ENCODE results near the gene DMXL1. TPM values are rescaled to one million over a fixed set of nuclear protein-coding genes. Genes with fewer than 3 reads are reported as not detected.

Gene DMXL1
- total RNA-seq, result 10 to 100 TPM; 47.8 to 51.8 TPM
- polyA plus RNA-seq (2013, experiment 1 of 2), result 18.4 TPM
- polyA plus RNA-seq (2013, experiment 2 of 2), result 16.8 TPM
- long read RNA-seq, experiment 1, partial matches to known transcripts, result 3 of 13 reads
- long read RNA-seq, experiment 1, other reads (novel, unspliced or antisense), result 10 of 13 reads
- long read RNA-seq, experiment 2, full-length matches to known transcripts, result 3 of 38 reads
- long read RNA-seq, experiment 2, partial matches to known transcripts, result 26 of 38 reads
- long read RNA-seq, experiment 2, other reads (novel, unspliced or antisense), result 9 of 38 reads
- long read RNA-seq, experiment 3, partial matches to known transcripts, result 10 of 14 reads
- long read RNA-seq, experiment 3, other reads (novel, unspliced or antisense), result 4 of 14 reads
- long read RNA-seq, experiment 4, partial matches to known transcripts, result 1 of 4 reads
- long read RNA-seq, experiment 4, other reads (novel, unspliced or antisense), result 0 of 4 reads

- Histone ChIP-seq H3K27ac (ENCODE audit: low read depth, low read length) (peak within 1 kb of the TSS; percentile 67), H3K9me3 (ENCODE audit: control insufficient read depth, low read length) (no peaks in the 10 kb centered on the region), H3K4me3 (ENCODE audit: low read length) (peak within 1 kb of the TSS; percentile 100), H3K9ac (ENCODE audit: extremely low read depth, low read length, poor library complexity, severe bottlenecking) (peak within 1 kb of the TSS; percentile 91), H3K36me3 (ENCODE audit: control insufficient read depth, insufficient read depth, low read length) (no peaks in the 10 kb centered on the region), H3K27me3 (ENCODE audit: control insufficient read depth, insufficient read depth, low read length, poor library complexity, severe bottlenecking) (no peaks in the 10 kb centered on the region), H3K4me1 (ENCODE audit: control insufficient read depth, insufficient read depth, low read length) (no peaks in the 10 kb centered on the region)
- TF ChIP-seq CTCF (conservative IDR thresholded peaks at IDR 0.05), result no peak
- 0% methylated on average over 9 to 68 of the region's 68 CpGs for WGBS, 2 experiments (ENCODE audit: insufficient coverage in 1 of 2, insufficient read length in 1 of 2)
- H3K27me3 Mint-ChIP-seq (ENCODE audit: insufficient read depth), result no peaks in the 10 kb centered on the region
- DNase-seq, result peak; percentile 99
- H3K27ac Mint-ChIP-seq, result peak within 1 kb of the TSS; percentile 93
- no peaks in the 10 kb centered on the region for H3K36me3 Mint-ChIP-seq (ENCODE audit: low read depth)
- H3K9me3 Mint-ChIP-seq, result no peaks in the 10 kb centered on the region
- H3K4me3 Mint-ChIP-seq, result peak within 1 kb of the TSS; percentile 75
- peaks cover 23% of the 10 kb centered on the region for H3K4me1 Mint-ChIP-seq
Observed at GRCh38 chr5:119070828-119071560, at the start of gene DMXL1. TSS of gene DMXL1 (plus strand) at chr5:119071087. CDS start at chr5:119071570, 483 bp downstream.

- Histone ChIP-seq H3K36me3 (ENCODE audit: control insufficient read depth, insufficient read depth, low read length) (no peaks in the 10 kb centered on the region), H3K27ac (ENCODE audit: low read depth, low read length) (no peak overlapping the region), H3K4me3 (ENCODE audit: low read length) (no peak overlapping the region), H3K27me3 (ENCODE audit: control insufficient read depth, insufficient read depth, low read length, poor library complexity, severe bottlenecking) (no peaks in the 10 kb centered on the region), H3K9ac (ENCODE audit: extremely low read depth, low read length, poor library complexity, severe bottlenecking) (no peak overlapping the region), H3K9me3 (ENCODE audit: control insufficient read depth, low read length) (no peaks in the 10 kb centered on the region), H3K4me1 (ENCODE audit: control insufficient read depth, insufficient read depth, low read length) (no peaks in the 10 kb centered on the region)
- no peak for DNase-seq
- no peak overlapping the region for H3K27ac Mint-ChIP-seq
- H3K4me3 Mint-ChIP-seq, result no peak overlapping the region
- no peaks in the 10 kb centered on the region for H3K27me3 Mint-ChIP-seq (ENCODE audit: insufficient read depth)
- no peaks in the 10 kb centered on the region for H3K36me3 Mint-ChIP-seq (ENCODE audit: low read depth)
- 90 to 92% methylated on average over 2 to 3 of the region's 3 CpGs for WGBS, 2 experiments (ENCODE audit: insufficient coverage in 1 of 2, insufficient read length in 1 of 2)
- TF ChIP-seq CTCF (conservative IDR thresholded peaks at IDR 0.05), result no peak
- peaks cover 3% of the 10 kb centered on the region for H3K4me1 Mint-ChIP-seq
- peaks cover 15% of the 10 kb centered on the region for H3K9me3 Mint-ChIP-seq
Observed at GRCh38 chr5:119021149-119021732, 49.6 kb upstream of the DMXL1 start.

GRCh38 chr5:119022017-119022745, 48.7 kb upstream of the DMXL1 start:
- Histone ChIP-seq H3K4me3 (ENCODE audit: low read length) (no peak overlapping the region), H3K9ac (ENCODE audit: extremely low read depth, low read length, poor library complexity, severe bottlenecking) (no peak overlapping the region), H3K4me1 (ENCODE audit: control insufficient read depth, insufficient read depth, low read length) (no peaks in the 10 kb centered on the region), H3K27ac (ENCODE audit: low read depth, low read length) (no peak overlapping the region), H3K27me3 (ENCODE audit: control insufficient read depth, insufficient read depth, low read length, poor library complexity, severe bottlenecking) (no peaks in the 10 kb centered on the region), H3K36me3 (ENCODE audit: control insufficient read depth, insufficient read depth, low read length) (no peaks in the 10 kb centered on the region), H3K9me3 (ENCODE audit: control insufficient read depth, low read length) (no peaks in the 10 kb centered on the region)
- Mint-ChIP-seq H3K27ac (no peak overlapping the region), H3K4me3 (no peak overlapping the region), H3K9me3 (peaks cover 15% of the 10 kb centered on the region), H3K36me3 (ENCODE audit: low read depth) (no peaks in the 10 kb centered on the region), H3K27me3 (ENCODE audit: insufficient read depth) (no peaks in the 10 kb centered on the region), H3K4me1 (peaks cover 3% of the 10 kb centered on the region)
- no peak for DNase-seq
- 76 to 89% methylated on average over 4 to 5 of the region's 5 CpGs for WGBS, 2 experiments (ENCODE audit: insufficient coverage in 1 of 2, insufficient read length in 1 of 2)
- peak; percentile 74 for TF ChIP-seq CTCF (conservative IDR thresholded peaks at IDR 0.05)

Measured in endodermal cell (in vitro differentiated cells).